HepG2 (cell line): ENCODE results near the gene DDX11. TPM values are rescaled to one million over a fixed set of nuclear protein-coding genes. Genes with fewer than 3 reads are reported as not detected.

Experiments
- ATF4 ChIP-seq, 2 experiments: fragments of 450-650 bp in 1 of 2; sonication (generic) in 1 of 2; formaldehyde crosslinking; IDR thresholded peaks; 2 replicates each; pipeline versions ENCODE4 v1.5.0 to v1.8.0; 2020 to 2022; ENCODE audit warnings: mild to moderate bottlenecking in 1 of 2, missing genetic modification reagents in 1 of 2
- HNF4A ChIP-seq: sonication (generic); formaldehyde crosslinking; IDR thresholded peaks from 2 replicates; pipeline ENCODE4 v1.4.0; 2020; ENCODE audit warnings: missing genetic modification reagents
- MAX ChIP-seq: IDR thresholded peaks from 2 replicates; pipeline ENCODE4 v1.6.1; 2012; ENCODE audit warnings: inconsistent platforms
- MYPOP ChIP-seq: sonication (generic); formaldehyde crosslinking; IDR thresholded peaks from 2 replicates; pipeline ENCODE4 v1.8.1; 2023; ENCODE audit warnings: mild to moderate bottlenecking, moderate library complexity, missing genetic modification reagents
- NCOA1 ChIP-seq: sonication (generic); formaldehyde crosslinking; IDR thresholded peaks from 2 replicates; pipeline ENCODE4 v1.9.0; 2021; ENCODE audit warnings: missing genetic modification reagents
- PRDM15 ChIP-seq: sonication (generic); formaldehyde crosslinking; IDR thresholded peaks from 2 replicates; pipeline ENCODE4 v1.4.0; 2020; ENCODE audit warnings: missing genetic modification reagents
- ZBTB14 ChIP-seq: sonication (generic); formaldehyde crosslinking; IDR thresholded peaks from 2 replicates; pipeline ENCODE4 v1.4.0; 2020; ENCODE audit warnings: missing genetic modification reagents
- ZNF280D ChIP-seq: sonication (generic); formaldehyde crosslinking; IDR thresholded peaks from 2 replicates; pipeline ENCODE4 v1.5.1; 2020; ENCODE audit warnings: mild to moderate bottlenecking, missing genetic modification reagents
- polyA plus RNA-seq, 8 experiments: library from polyadenylated mRNA; depleted of rRNA in 3 of 8; stranded (reverse) in 7 of 8; unstranded in 1 of 8; fragments of >200 nt; fragmentation: Illumina TruSeq in 4 of 8; extraction: Trizol in 4 of 8; gene quantifications; 2 replicates each; pipeline versions ENCODE4 v1.2.1 to v1.2.3, GENCODE V29; 2011 to 2016; ENCODE audit warnings: low read depth in 4 of 8, missing spikeins in 1 of 8, mixed read lengths in 1 of 8; ENCODE audit not compliant: insufficient read depth in 1 of 8
- total RNA-seq, 5 experiments: library from RNA; depleted of rRNA; stranded (reverse); fragments of >200 nt; fragmentation: Illumina TruSeq; extraction: Trizol; gene quantifications; 2 replicates each; pipeline ENCODE4 v1.2.3, GENCODE V29; 2016; ENCODE audit warnings: low read depth in 1 of 5

DDX11 gene
- total and polyA plus RNA-seq, 2 of the 13 experiments (the other 11 are each of a cell fraction or from before 2014, with no cell fraction given) = 23.9 to 40.8 TPM

- TF ChIP-seq ZNF280D (CRISPR knock-in tag) (no peak), MAX (no peak), ZBTB14 (CRISPR knock-in tag) (no peak), HNF4A (CRISPR knock-in tag) (no peak), PRDM15 (CRISPR knock-in tag) (no peak), MYPOP (CRISPR knock-in tag) (no peak), ATF4 (CRISPR knock-in tag; IDR thresholded peaks at IDR 0.05) (no peak), NCOA1 (CRISPR knock-in tag) (no peak)
These were observed 32.6 kb downstream of the DDX11 start (continued) for GRCh38 chr12:31106101-31106803.
